HG02763 (cell line): Measurements from ENCODE around the gene SATB1.

Experiments
- ATAC-seq: cut with Tn5 transposase; IDR thresholded peaks from one replicate; pipeline ENCODE4 v1.9.1; 2021; ENCODE audit warnings: mild to moderate bottlenecking, moderate library complexity; ENCODE audit not compliant: unreplicated experiment

The SATB1 gene

GRCh38 chr3:18432752-18433151 is 7.6 kb upstream of the SATB1 start:
- no peak for ATAC-seq

- no peak for ATAC-seq
Measured at GRCh38 chr3:18431266-18431665, 6.1 kb upstream of the SATB1 start.

- no peak for ATAC-seq
Measured at GRCh38 chr3:18428991-18429745, 4.0 kb upstream of the SATB1 start.

- ATAC-seq = no peak
Measured at GRCh38 chr3:18428036-18428435, 2.9 kb upstream of the SATB1 start.

- no peak for ATAC-seq
Measured at GRCh38 chr3:18426597-18427193, 1.6 kb upstream of the SATB1 start.

GRCh38 chr3:18425641-18426257 is 610 bp upstream of the SATB1 start:
- ATAC-seq = no peak

GRCh38 chr3:18424213-18424728 is 868 bp downstream of the SATB1 start:
- peak; percentile 3 for ATAC-seq

GRCh38 chr3:18423401-18424212 is 1.5 kb downstream of the SATB1 start:
- peak; percentile 78 for ATAC-seq

GRCh38 chr3:18422972-18423371 is 2.2 kb downstream of the SATB1 start:
- no peak for ATAC-seq

- ATAC-seq = no peak
Measured at GRCh38 chr3:18420555-18420954, 4.6 kb downstream of the SATB1 start.

GRCh38 chr3:18419232-18419631 is 5.9 kb downstream of the SATB1 start:
- ATAC-seq = no peak

- ATAC-seq = no peak
Measured at GRCh38 chr3:18417904-18418572, 7.1 kb downstream of the SATB1 start.

- no peak for ATAC-seq
Measured at GRCh38 chr3:18416332-18416731, 8.8 kb downstream of the SATB1 start.

GRCh38 chr3:18415839-18416238 is 9.3 kb downstream of the SATB1 start:
- no peak for ATAC-seq

GRCh38 chr3:18415167-18415566 is 10.0 kb downstream of the SATB1 start:
- ATAC-seq = no peak

- no peak for ATAC-seq
Measured at GRCh38 chr3:18412684-18413083, 12.5 kb downstream of the SATB1 start.

GRCh38 chr3:18411541-18411940 is 13.6 kb downstream of the SATB1 start:
- ATAC-seq = no peak

- ATAC-seq = no peak
Measured at GRCh38 chr3:18410205-18410604, 14.9 kb downstream of the SATB1 start.

GRCh38 chr3:18409266-18409665 is 15.9 kb downstream of the SATB1 start:
- ATAC-seq = no peak

GRCh38 chr3:18405141-18405540 is 20.0 kb downstream of the SATB1 start:
- no peak for ATAC-seq

GRCh38 chr3:18403061-18403460 is 22.1 kb downstream of the SATB1 start:
- ATAC-seq = no peak
